Neuronal stem cell (in vitro differentiated cells): ENCODE measurements around the gene HES1.
"Not testable (repeated sequence)": the region's sequence is repeated elsewhere in the genome, so short reads cannot be mapped to it uniquely, and the experiment has no call there.

Experiments used
- DNase-seq: peaks from one replicate; pipeline ENCODE4 v3.0.0-alpha.2; 2013; ENCODE audit warnings: low spot score
- H2AFZ ChIP-seq: one replicate; pipeline ENCODE4 v1.6.1; 2013; ENCODE audit warnings: mild to moderate bottlenecking, low read length, inconsistent platforms
- H2AK5ac ChIP-seq: 2 replicates; pipeline ENCODE4 v1.6.1; 2013; ENCODE audit warnings: low read depth, mild to moderate bottlenecking, inconsistent platforms, low read length, moderate library complexity, mixed read lengths
- H2BK120ac ChIP-seq: 2 replicates; pipeline ENCODE4 v1.6.1; 2013; ENCODE audit warnings: low read depth, mild to moderate bottlenecking, inconsistent platforms, low read length, moderate library complexity, mixed read lengths
- H2BK12ac ChIP-seq: one replicate; pipeline ENCODE4 v1.6.1; 2013; ENCODE audit warnings: low read length, inconsistent platforms
- H2BK15ac ChIP-seq: 2 replicates; pipeline ENCODE4 v1.6.1; 2013; ENCODE audit warnings: mild to moderate bottlenecking, low read length, inconsistent platforms, mixed read lengths
- H2BK5ac ChIP-seq: one replicate; pipeline ENCODE4 v1.6.1; 2013; ENCODE audit warnings: inconsistent platforms, mild to moderate bottlenecking, low read length, moderate library complexity
- H3K14ac ChIP-seq: one replicate; pipeline ENCODE4 v1.6.1; 2013; ENCODE audit warnings: low read length, inconsistent platforms
- H3K18ac ChIP-seq: 2 replicates; pipeline ENCODE4 v1.6.1; 2013; ENCODE audit warnings: low read length, inconsistent platforms
- H3K23ac ChIP-seq: 2 replicates; pipeline ENCODE4 v1.6.1; 2013; ENCODE audit warnings: low read depth, mild to moderate bottlenecking, mixed read lengths, low read length, inconsistent platforms; ENCODE audit not compliant: poor library complexity
- H3K27ac ChIP-seq: replicated peaks from 3 replicates; pipeline ENCODE4 v1.5.1; 2013; ENCODE audit warnings: low read length, inconsistent platforms
- H3K27me3 ChIP-seq, 3 experiments: 2 replicates each; pipeline ENCODE4 v1.6.1; 2013; ENCODE audit warnings: low read length in 3 of 3, mild to moderate bottlenecking in 2 of 3, inconsistent platforms in 1 of 3, low read depth in 1 of 3, mixed read lengths in 1 of 3, moderate library complexity in 1 of 3; ENCODE audit not compliant: control insufficient read depth in 3 of 3, insufficient read depth in 3 of 3
- H3K36me3 ChIP-seq, 2 donors: replicated peaks in 1 of 2; 2 replicates each; pipeline ENCODE4 v1.6.1; 2013; ENCODE audit warnings: low read length in 2 of 2; ENCODE audit not compliant: control insufficient read depth in 2 of 2, insufficient read depth in 2 of 2
- H3K4ac ChIP-seq: 2 replicates; pipeline ENCODE4 v1.6.1; 2013; ENCODE audit warnings: inconsistent platforms, mild to moderate bottlenecking, low read length, moderate library complexity
- H3K4me1 ChIP-seq, 2 donors: 1 replicate in 1 of 2; 2 replicates in 1 of 2; pipeline ENCODE4 v1.6.1; 2013; ENCODE audit warnings: low read length in 2 of 2, low read depth in 1 of 2; ENCODE audit not compliant: control insufficient read depth in 2 of 2, insufficient read depth in 1 of 2
- H3K4me2 ChIP-seq: one replicate; pipeline ENCODE4 v1.6.1; 2013; ENCODE audit warnings: mild to moderate bottlenecking, low read length, inconsistent platforms; ENCODE audit not compliant: insufficient read depth, poor library complexity, severe bottlenecking
- H3K4me3 ChIP-seq, 2 donors: 2 replicates each; pipeline ENCODE4 v1.5.1; 2013; ENCODE audit warnings: low read length in 2 of 2, mild to moderate bottlenecking in 2 of 2, inconsistent platforms in 1 of 2, moderate library complexity in 1 of 2
- H3K79me1 ChIP-seq: one replicate; pipeline ENCODE4 v1.6.1; 2013; ENCODE audit warnings: low read depth, mild to moderate bottlenecking, inconsistent platforms, low read length, moderate library complexity
- H3K9ac ChIP-seq: one replicate; pipeline ENCODE4 v1.6.1; 2013; ENCODE audit warnings: mild to moderate bottlenecking, low read depth, low read length, inconsistent platforms; ENCODE audit not compliant: poor library complexity
- H3K9me3 ChIP-seq, 2 donors: replicated peaks in 1 of 2; 2 replicates each; pipeline versions ENCODE3 to v1.6.1; 2013; ENCODE audit warnings: low read length in 2 of 2, mild to moderate bottlenecking in 2 of 2, inconsistent platforms in 1 of 2, low read depth in 1 of 2, mixed read lengths in 1 of 2, moderate library complexity in 1 of 2; ENCODE audit not compliant: control insufficient read depth in 2 of 2, insufficient read depth in 1 of 2
- H4K8ac ChIP-seq: one replicate; pipeline ENCODE4 v1.6.1; 2013; ENCODE audit warnings: low read depth, mild to moderate bottlenecking, inconsistent platforms, low read length, moderate library complexity
- H4K91ac ChIP-seq: one replicate; pipeline ENCODE4 v1.6.1; 2013; ENCODE audit warnings: low read length, low read depth, mild to moderate bottlenecking, inconsistent platforms; ENCODE audit not compliant: poor library complexity
- WGBS, 2 donors: extraction: QIAGEN DNeasy Blood & Tissue Kit; methylation state at CpG; one replicate each; pipeline ENCODE4 v1.1.7; 2013; ENCODE audit warnings: missing lambda C conversion rate in 2 of 2, mixed read lengths in 1 of 2; ENCODE audit not compliant: insufficient read length in 2 of 2, insufficient replicate concordance in 1 of 2; ENCODE audit errors: extremely low coverage in 2 of 2; 5-methylcytosine and 5-hydroxymethylcytosine counted together

HES1 gene

GRCh38 chr3:194087995-194088855 lies 47.7 kb upstream of the HES1 start:
- H3K36me3 ChIP-seq: no peaks in the 10 kb centered on the region
- peak overlapping the region; percentile 72 for H2AK5ac ChIP-seq
- H2BK5ac ChIP-seq: peak overlapping the region; percentile 76
- no peaks in the 10 kb centered on the region for H3K27me3 ChIP-seq
- H2BK120ac ChIP-seq: peak overlapping the region; percentile 43
- H2BK15ac ChIP-seq: peak overlapping the region; percentile 40
- H3K79me1 ChIP-seq: no peaks in the 10 kb centered on the region
- H3K27ac ChIP-seq: no peak overlapping the region
- H3K23ac ChIP-seq: no peak overlapping the region
- peaks cover 0 to 7% of the 10 kb centered on the region in 2 donors for H3K9me3 ChIP-seq
- H3K4ac ChIP-seq: no peak overlapping the region
- no peak overlapping the region for H3K4me2 ChIP-seq
- H2BK12ac ChIP-seq: peak overlapping the region; percentile 89
- H3K9ac ChIP-seq: no peak overlapping the region
- peaks cover 25 to 42% of the 10 kb centered on the region in 2 donors for H3K4me1 ChIP-seq
- peak overlapping the region; percentile 78 for H3K18ac ChIP-seq
- H4K8ac ChIP-seq: no peak overlapping the region
- no CpG with 5 or more reads among the region's 11 CpGs for WGBS, 2 donors
- no peak overlapping the region for H2AFZ ChIP-seq
- H3K4me3 ChIP-seq: no peak overlapping the region
- no peak overlapping the region for H4K91ac ChIP-seq
- DNase-seq: no peak
- peak overlapping the region; percentile 60 for H3K14ac ChIP-seq

- Histone ChIP-seq H3K27me3 (no peaks in the 10 kb centered on the region), H3K23ac (no peak overlapping the region), H3K4me1 (peaks cover 27 to 47% of the 10 kb centered on the region in 2 donors), H4K91ac (no peak overlapping the region), H3K4me2 (no peak overlapping the region), H4K8ac (no peak overlapping the region), H2BK12ac (no peak overlapping the region), H3K36me3 (no peaks in the 10 kb centered on the region), H2BK5ac (peak overlapping the region; percentile 21), H2AFZ (peak overlapping the region; percentile 85), H2AK5ac (peak overlapping the region; percentile 26), H3K4me3 (peak overlapping the region in 1 of 2 donors; percentile 8), H3K79me1 (no peaks in the 10 kb centered on the region), H3K18ac (peak overlapping the region; percentile 81), H3K27ac (peak overlapping the region; percentile 39), H2BK15ac (peak overlapping the region; percentile 30), H2BK120ac (no peak overlapping the region), H3K9ac (no peak overlapping the region), H3K14ac (no peak overlapping the region), H3K9me3 (peaks cover 0 to 3% of the 10 kb centered on the region in 2 donors), H3K4ac (no peak overlapping the region)
- DNase-seq: peak; percentile 45
- WGBS, 2 donors: no CpG with 5 or more reads among the region's 18 CpGs
Observed at GRCh38 chr3:194089357-194090177, 46.4 kb upstream of the HES1 start.

GRCh38 chr3:194090178-194090555 lies 45.8 kb upstream of the HES1 start:
- not testable (repeated sequence) for H3K27me3 ChIP-seq, H3K9me3 ChIP-seq, H3K36me3 ChIP-seq, H4K91ac ChIP-seq, H2BK120ac ChIP-seq, H3K79me1 ChIP-seq, H4K8ac ChIP-seq, H2BK12ac ChIP-seq, H3K18ac ChIP-seq, H3K23ac ChIP-seq, H3K4me3 ChIP-seq, H2BK15ac ChIP-seq, DNase-seq, H3K27ac ChIP-seq, H2AK5ac ChIP-seq, H3K14ac ChIP-seq, H3K4ac ChIP-seq, H3K4me2 ChIP-seq, H3K9ac ChIP-seq, H2BK5ac ChIP-seq
- H3K4me1 ChIP-seq: peaks cover 27 to 46% of the 10 kb centered on the region in 2 donors
- WGBS, 2 donors: no CpG with 5 or more reads among the region's 10 CpGs
- peak overlapping the region; percentile 85 for H2AFZ ChIP-seq

GRCh38 chr3:194090716-194091115 lies 45.2 kb upstream of the HES1 start:
- peak overlapping the region in 1 of 2 donors; percentile 36 for H3K4me3 ChIP-seq
- H2BK12ac ChIP-seq: no peak overlapping the region
- H2BK15ac ChIP-seq: no peak overlapping the region
- H3K4me1 ChIP-seq: peaks cover 29 to 45% of the 10 kb centered on the region in 2 donors
- no peak overlapping the region for H3K18ac ChIP-seq
- no peak overlapping the region for H3K9ac ChIP-seq
- H3K23ac ChIP-seq: no peak overlapping the region
- H3K14ac ChIP-seq: no peak overlapping the region
- peak overlapping the region; percentile 19 for H2AFZ ChIP-seq
- no peak overlapping the region for H4K91ac ChIP-seq
- no peaks in the 10 kb centered on the region for H3K9me3 ChIP-seq
- H2BK5ac ChIP-seq: peak overlapping the region; percentile 7
- H2AK5ac ChIP-seq: no peak overlapping the region
- H3K79me1 ChIP-seq: no peaks in the 10 kb centered on the region
- no peak overlapping the region for H3K4ac ChIP-seq
- no peak overlapping the region for H3K4me2 ChIP-seq
- H2BK120ac ChIP-seq: no peak overlapping the region
- no peak overlapping the region for H3K27ac ChIP-seq
- DNase-seq: no peak
- WGBS, 2 donors: no CpG with 5 or more reads among the region's 8 CpGs
- no peak overlapping the region for H4K8ac ChIP-seq
- no peaks in the 10 kb centered on the region for H3K36me3 ChIP-seq
- H3K27me3 ChIP-seq: no peaks in the 10 kb centered on the region
